Stimulated activated CD8-positive, alpha-beta memory T cell treated with anti-CD3 and anti-CD28 coated beads, Interleukin-4, amount 100 ng/mL, for 4 hours (primary cell): Measurements from ENCODE around the gene CLCN7.
"Not testable (repeated sequence)": the region's sequence is repeated elsewhere in the genome, so short reads cannot be mapped to it uniquely, and the experiment has no call there.

Experiments used
- DNase-seq, 2 donors: peaks; one replicate each; pipeline ENCODE4 v3.0.0-alpha.2; 2020; ENCODE audit warnings: low read depth in 2 of 2, low spot score in 1 of 2

CLCN7 gene

GRCh38 chr16:1445518-1446203, 29.2 kb downstream of the CLCN7 start:
- no peak for DNase-seq

GRCh38 chr16:1444730-1445517, 29.9 kb downstream of the CLCN7 start:
- no peak for DNase-seq

- no peak for DNase-seq
Measured at GRCh38 chr16:1443980-1444729, 30.7 kb downstream of the CLCN7 start, which contains the start of gene CCDC154. CCDC154 (minus strand) TSS chr16:1444556; CDS start chr16:1444322, 234 bp downstream.

GRCh38 chr16:1443403-1443973, 31.3 kb downstream of the CLCN7 start:
- no peak for DNase-seq

GRCh38 chr16:1442697-1443096, 32.1 kb downstream of the CLCN7 start:
- DNase-seq: no peak

- DNase-seq: no peak
Measured at GRCh38 chr16:1441391-1441829, 33.4 kb downstream of the CLCN7 start.

- not testable (repeated sequence) for DNase-seq
Measured at GRCh38 chr16:1439699-1440074, 35.1 kb downstream of the CLCN7 start.

- DNase-seq: no peak
Measured at GRCh38 chr16:1439058-1439698, 35.6 kb downstream of the CLCN7 start.

- no peak for DNase-seq
Measured at GRCh38 chr16:1438229-1439057, 36.4 kb downstream of the CLCN7 start.

GRCh38 chr16:1437606-1438005, 37.2 kb downstream of the CLCN7 start:
- DNase-seq: no peak

GRCh38 chr16:1436731-1437355, 38.0 kb downstream of the CLCN7 start:
- DNase-seq: no peak

GRCh38 chr16:1435921-1436697, 38.7 kb downstream of the CLCN7 start:
- DNase-seq: no peak

- no peak for DNase-seq
Measured at GRCh38 chr16:1434644-1435592, 39.9 kb downstream of the CLCN7 start.

GRCh38 chr16:1433756-1434155, 41.1 kb downstream of the CLCN7 start:
- DNase-seq: no peak

GRCh38 chr16:1433263-1433560, 41.6 kb downstream of the CLCN7 start:
- DNase-seq: no peak

GRCh38 chr16:1432388-1433262, 42.2 kb downstream of the CLCN7 start:
- DNase-seq: no peak
